Uterus (tissue), 4 donors: ENCODE data around the gene OPTC. TPM values are rescaled to one million over a fixed set of nuclear protein-coding genes. Genes with fewer than 3 reads are reported as not detected.
A peak's percentile ranks its signal among the peaks of the same experiment; 100 is the strongest.

Experiments
- DNase-seq, 2 donors: peaks; one replicate each; pipeline ENCODE4 v3.0.0-alpha.2; 2019 to 2020
- H3K27ac ChIP-seq, 2 donors: fragments of 200-600 bp; sonication (generic); 1 replicate in 1 of 2; 2 replicates in 1 of 2; pipeline ENCODE4 v1.5.1; 2016 to 2018
- H3K27me3 ChIP-seq, 2 donors: fragments of 200-600 bp; sonication (generic); one replicate each; pipeline ENCODE4 v1.5.1; 2018 to 2019; ENCODE audit warnings: control low read depth in 1 of 2
- H3K36me3 ChIP-seq, 2 donors: fragments of 200-600 bp; sonication (generic); one replicate each; pipeline ENCODE4 v1.5.1; 2019; ENCODE audit warnings: control low read depth in 1 of 2
- H3K4me1 ChIP-seq, 2 donors: fragments of 200-600 bp; sonication (generic); one replicate each; pipeline ENCODE4 v1.5.1; 2018 to 2019; ENCODE audit warnings: control low read depth in 1 of 2
- H3K4me3 ChIP-seq, 2 donors: fragments of 200-600 bp; sonication (generic); 1 replicate in 1 of 2; 2 replicates in 1 of 2; pipeline ENCODE4 v1.5.1; 2018 to 2019; ENCODE audit warnings: mild to moderate bottlenecking in 1 of 2
- H3K9me3 ChIP-seq, 2 donors: fragments of 200-600 bp; sonication (generic); one replicate each; pipeline ENCODE4 v1.5.1; 2019; ENCODE audit warnings: control low read depth in 1 of 2
- POLR2A ChIP-seq, 2 donors: fragments of 450-650 bp; IDR thresholded peaks; one replicate each; pipeline ENCODE4 v1.6.1; 2016; ENCODE audit warnings: antibody characterized with exemption in 2 of 2, mild to moderate bottlenecking in 1 of 2, moderate library complexity in 1 of 2
- intact Hi-C: fragments of 100-400 bp; cut with DNase I; formaldehyde crosslinking; loops from one replicate; pipeline ENCODE4 v1.15.1; 2023; ENCODE audit warnings: low total_unique reads
- total RNA-seq, 4 donors: library from RNA; depleted of rRNA in 3 of 4; stranded (reverse); fragments of >200 nt in 3 of 4; gene quantifications; one replicate each; pipeline versions ENCODE4 v1.1.0 to v1.2.4, GENCODE V29; 2014 to 2023
- TF ChIP-seq, protein P1 (sequence below), 4 experiments: fragments of 200-600 bp in 2 of 4; fragments of 450-650 bp in 2 of 4; sonication (generic) in 2 of 4; IDR thresholded peaks; one replicate each; pipeline ENCODE4 v1.5.1; 2016 to 2019; ENCODE audit warnings: antibody characterized with exemption in 4 of 4, mild to moderate bottlenecking in 2 of 4, moderate library complexity in 1 of 4
- donor health status: DM: yes; HTN: yes; CAD: no.

Gene OPTC
- total RNA-seq, 4 donors from 2014 or later = not detected

GRCh38 chr1:203470240-203470639 is 23.7 kb upstream of the OPTC start:
- Histone ChIP-seq H3K36me3 (no peaks in the 10 kb centered on the region), H3K27ac (peak overlapping the region in 1 of 2 donors; percentile 91), H3K4me3 (no peak overlapping the region), H3K9me3 (no peaks in the 10 kb centered on the region), H3K4me1 (peaks cover 17 to 27% of the 10 kb centered on the region in 2 donors), H3K27me3 (no peaks in the 10 kb centered on the region)
- TF ChIP-seq, protein P1, sequence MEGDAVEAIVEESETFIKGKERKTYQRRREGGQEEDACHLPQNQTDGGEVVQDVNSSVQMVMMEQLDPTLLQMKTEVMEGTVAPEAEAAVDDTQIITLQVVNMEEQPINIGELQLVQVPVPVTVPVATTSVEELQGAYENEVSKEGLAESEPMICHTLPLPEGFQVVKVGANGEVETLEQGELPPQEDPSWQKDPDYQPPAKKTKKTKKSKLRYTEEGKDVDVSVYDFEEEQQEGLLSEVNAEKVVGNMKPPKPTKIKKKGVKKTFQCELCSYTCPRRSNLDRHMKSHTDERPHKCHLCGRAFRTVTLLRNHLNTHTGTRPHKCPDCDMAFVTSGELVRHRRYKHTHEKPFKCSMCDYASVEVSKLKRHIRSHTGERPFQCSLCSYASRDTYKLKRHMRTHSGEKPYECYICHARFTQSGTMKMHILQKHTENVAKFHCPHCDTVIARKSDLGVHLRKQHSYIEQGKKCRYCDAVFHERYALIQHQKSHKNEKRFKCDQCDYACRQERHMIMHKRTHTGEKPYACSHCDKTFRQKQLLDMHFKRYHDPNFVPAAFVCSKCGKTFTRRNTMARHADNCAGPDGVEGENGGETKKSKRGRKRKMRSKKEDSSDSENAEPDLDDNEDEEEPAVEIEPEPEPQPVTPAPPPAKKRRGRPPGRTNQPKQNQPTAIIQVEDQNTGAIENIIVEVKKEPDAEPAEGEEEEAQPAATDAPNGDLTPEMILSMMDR (IDR thresholded peaks at IDR 0.05) = no peak
- no peak for TF ChIP-seq POLR2A (IDR thresholded peaks at IDR 0.05)
- no peak for DNase-seq
- intact Hi-C loops = no loop called here

GRCh38 chr1:203471841-203472240 is 22.1 kb upstream of the OPTC start:
- DNase-seq = no peak
- H3K9me3 ChIP-seq = no peaks in the 10 kb centered on the region
- no peak overlapping the region for H3K4me3 ChIP-seq
- H3K27me3 ChIP-seq = no peaks in the 10 kb centered on the region
- H3K36me3 ChIP-seq = no peaks in the 10 kb centered on the region
- peaks cover 1 to 13% of the 10 kb centered on the region in 2 donors for H3K4me1 ChIP-seq
- H3K27ac ChIP-seq = peak overlapping the region in 1 of 2 donors; percentile 91
- intact Hi-C loops = no loop called here
- no peak for TF ChIP-seq POLR2A (IDR thresholded peaks at IDR 0.05)
- TF ChIP-seq, protein P1 (IDR thresholded peaks at IDR 0.05) = no peak

- DNase-seq = no peak
- peaks cover 0 to 7% of the 10 kb centered on the region in 2 donors for H3K4me1 ChIP-seq
- H3K36me3 ChIP-seq = no peaks in the 10 kb centered on the region
- no peak overlapping the region for H3K4me3 ChIP-seq
- no peaks in the 10 kb centered on the region for H3K9me3 ChIP-seq
- intact Hi-C loops = no loop called here
- no peaks in the 10 kb centered on the region for H3K27me3 ChIP-seq
- TF ChIP-seq, protein P1 (IDR thresholded peaks at IDR 0.05) = no peak
- no peak for TF ChIP-seq POLR2A (IDR thresholded peaks at IDR 0.05)
- peak overlapping the region; percentile 91 to 98 for H3K27ac ChIP-seq
These were observed 20.7 kb upstream of the OPTC start for GRCh38 chr1:203473281-203473680.

- no peak for TF ChIP-seq POLR2A (IDR thresholded peaks at IDR 0.05)
- TF ChIP-seq, protein P1 (IDR thresholded peaks at IDR 0.05) = no peak
- Histone ChIP-seq H3K36me3 (no peaks in the 10 kb centered on the region), H3K4me3 (no peak overlapping the region), H3K27ac (peak overlapping the region; percentile 91 to 98), H3K9me3 (no peaks in the 10 kb centered on the region), H3K27me3 (no peaks in the 10 kb centered on the region), H3K4me1 (peaks cover 0 to 7% of the 10 kb centered on the region in 2 donors)
- DNase-seq = no peak
- intact Hi-C loops = no loop called here
These were observed 20.1 kb upstream of the OPTC start for GRCh38 chr1:203473781-203474305.

GRCh38 chr1:203475012-203475981 is 18.7 kb upstream of the OPTC start, which contains the start of gene PRELP:
TSS of gene PRELP (plus strand) at chr1:203475806. CDS start at chr1:203483185, 7,379 bp downstream.
- Histone ChIP-seq H3K36me3 (no peaks in the 10 kb centered on the region), H3K4me1 (peaks cover 0 to 7% of the 10 kb centered on the region in 2 donors), H3K27ac (peak within 1 kb of the TSS; percentile 91 to 98), H3K9me3 (no peaks in the 10 kb centered on the region), H3K27me3 (no peaks in the 10 kb centered on the region), H3K4me3 (peak within 1 kb of the TSS; percentile 64 to 68)
- peak; percentile 69 to 91 for DNase-seq
- TF ChIP-seq, protein P1 (IDR thresholded peaks at IDR 0.05) = no peak
- peak; percentile 56 to 72 for TF ChIP-seq POLR2A (IDR thresholded peaks at IDR 0.05)
- intact Hi-C loops = no loop called here
